ENCODE results near the gene PIGX. TPM values are rescaled to one million over a fixed set of nuclear protein-coding genes. Genes with fewer than 3 reads are reported as not detected.

Gene PIGX
- total RNA-seq, 1 donor, result 19.2 TPM

- Histone ChIP-seq H3K27ac (ENCODE audit: low read depth, low read length) (no peak overlapping the region), H2AFZ (ENCODE audit: low read length) (no peak overlapping the region), H4K20me1 (ENCODE audit: insufficient read depth, low read length) (no peaks in the 10 kb centered on the region), H3K4me1 (ENCODE audit: insufficient read depth, low read length) (peaks cover 8% of the 10 kb centered on the region), H3K4me2 (ENCODE audit: insufficient read depth, low read length) (no peak overlapping the region), H3K79me2 (ENCODE audit: insufficient read depth, low read length) (no peaks in the 10 kb centered on the region), H3K27me3 (ENCODE audit: insufficient read depth, low read length) (peaks cover 15% of the 10 kb centered on the region), H3K4me3 (ENCODE audit: insufficient read depth, low read length) (no peak overlapping the region), H3K9me3 (ENCODE audit: low read depth, low read length) (no peaks in the 10 kb centered on the region), H3K36me3 (ENCODE audit: insufficient read depth, low read length) (no peaks in the 10 kb centered on the region)
- DNase-seq (ENCODE audit: insufficient read length, low spot score, missing footprints), result no peak
- TF ChIP-seq, protein P1, sequence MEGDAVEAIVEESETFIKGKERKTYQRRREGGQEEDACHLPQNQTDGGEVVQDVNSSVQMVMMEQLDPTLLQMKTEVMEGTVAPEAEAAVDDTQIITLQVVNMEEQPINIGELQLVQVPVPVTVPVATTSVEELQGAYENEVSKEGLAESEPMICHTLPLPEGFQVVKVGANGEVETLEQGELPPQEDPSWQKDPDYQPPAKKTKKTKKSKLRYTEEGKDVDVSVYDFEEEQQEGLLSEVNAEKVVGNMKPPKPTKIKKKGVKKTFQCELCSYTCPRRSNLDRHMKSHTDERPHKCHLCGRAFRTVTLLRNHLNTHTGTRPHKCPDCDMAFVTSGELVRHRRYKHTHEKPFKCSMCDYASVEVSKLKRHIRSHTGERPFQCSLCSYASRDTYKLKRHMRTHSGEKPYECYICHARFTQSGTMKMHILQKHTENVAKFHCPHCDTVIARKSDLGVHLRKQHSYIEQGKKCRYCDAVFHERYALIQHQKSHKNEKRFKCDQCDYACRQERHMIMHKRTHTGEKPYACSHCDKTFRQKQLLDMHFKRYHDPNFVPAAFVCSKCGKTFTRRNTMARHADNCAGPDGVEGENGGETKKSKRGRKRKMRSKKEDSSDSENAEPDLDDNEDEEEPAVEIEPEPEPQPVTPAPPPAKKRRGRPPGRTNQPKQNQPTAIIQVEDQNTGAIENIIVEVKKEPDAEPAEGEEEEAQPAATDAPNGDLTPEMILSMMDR (IDR thresholded peaks at IDR 0.05; ENCODE audit: extremely low read depth, low read depth, low read length), result no peak
Observed at GRCh38 chr3:196667056-196667825, 44.9 kb upstream of the PIGX start.

GRCh38 chr3:196670339-196670738 lies 41.8 kb upstream of the PIGX start:
- Histone ChIP-seq H3K27ac (ENCODE audit: low read depth, low read length) (no peak overlapping the region), H3K4me3 (ENCODE audit: insufficient read depth, low read length) (no peak overlapping the region), H3K4me1 (ENCODE audit: insufficient read depth, low read length) (peaks cover 5% of the 10 kb centered on the region), H2AFZ (ENCODE audit: low read length) (no peak overlapping the region), H3K79me2 (ENCODE audit: insufficient read depth, low read length) (no peaks in the 10 kb centered on the region), H3K9me3 (ENCODE audit: low read depth, low read length) (no peaks in the 10 kb centered on the region), H3K27me3 (ENCODE audit: insufficient read depth, low read length) (peaks cover 11% of the 10 kb centered on the region), H3K4me2 (ENCODE audit: insufficient read depth, low read length) (no peak overlapping the region), H3K36me3 (ENCODE audit: insufficient read depth, low read length) (no peaks in the 10 kb centered on the region), H4K20me1 (ENCODE audit: insufficient read depth, low read length) (no peaks in the 10 kb centered on the region)
- TF ChIP-seq, protein P1 (IDR thresholded peaks at IDR 0.05; ENCODE audit: extremely low read depth, low read depth, low read length), result no peak
- DNase-seq (ENCODE audit: insufficient read length, low spot score, missing footprints), result peak; percentile 67

DNA sequence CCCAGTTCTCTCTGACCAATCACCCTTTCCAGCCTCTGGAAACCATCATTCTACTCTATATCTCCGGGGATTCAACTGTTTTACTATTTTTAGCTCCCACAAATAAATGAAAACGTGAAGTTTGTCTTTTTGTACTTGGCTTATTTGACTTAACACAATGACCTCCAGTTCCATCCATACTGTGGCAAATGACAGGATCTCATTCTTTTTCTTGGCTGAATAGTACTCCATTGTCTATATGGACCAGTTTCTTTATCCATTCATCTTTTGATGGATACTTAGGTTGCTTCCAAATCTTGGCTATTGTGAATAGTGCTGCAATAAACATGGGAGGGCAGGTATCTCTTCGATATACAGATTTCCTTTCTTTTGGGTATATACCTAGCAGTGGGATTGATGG lies 38.5 kb upstream of the PIGX start:
- DNase-seq (ENCODE audit: insufficient read length, low spot score, missing footprints), result no peak
- Histone ChIP-seq H3K9me3 (ENCODE audit: low read depth, low read length) (no peaks in the 10 kb centered on the region), H3K4me1 (ENCODE audit: insufficient read depth, low read length) (no peaks in the 10 kb centered on the region), H3K4me2 (ENCODE audit: insufficient read depth, low read length) (no peak overlapping the region), H3K4me3 (ENCODE audit: insufficient read depth, low read length) (no peak overlapping the region), H4K20me1 (ENCODE audit: insufficient read depth, low read length) (no peaks in the 10 kb centered on the region), H2AFZ (ENCODE audit: low read length) (no peak overlapping the region), H3K36me3 (ENCODE audit: insufficient read depth, low read length) (no peaks in the 10 kb centered on the region), H3K27ac (ENCODE audit: low read depth, low read length) (no peak overlapping the region), H3K27me3 (ENCODE audit: insufficient read depth, low read length) (peaks cover 33% of the 10 kb centered on the region), H3K79me2 (ENCODE audit: insufficient read depth, low read length) (no peaks in the 10 kb centered on the region)
- TF ChIP-seq, protein P1 (IDR thresholded peaks at IDR 0.05; ENCODE audit: extremely low read depth, low read depth, low read length), result no peak

DNA sequence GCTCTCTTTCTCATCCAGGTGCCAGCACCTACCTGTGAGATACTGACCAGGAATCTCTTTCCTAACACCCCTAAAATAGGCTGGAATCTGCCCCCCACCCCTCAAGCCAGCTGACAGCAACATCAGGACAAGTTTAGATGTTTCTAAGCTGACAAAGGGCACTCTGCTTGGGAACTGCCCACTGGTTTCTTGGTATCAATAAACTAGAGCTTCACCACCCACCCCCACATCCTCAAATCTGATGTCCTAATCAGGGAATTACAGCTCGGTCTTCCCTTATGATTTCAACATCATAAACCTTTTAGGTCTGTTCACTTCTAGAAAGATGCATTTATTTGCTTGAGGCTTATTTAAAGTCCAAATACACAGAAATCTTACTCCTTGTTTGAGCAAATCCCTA lies 34.8 kb upstream of the PIGX start:
- no peak for DNase-seq (ENCODE audit: insufficient read length, low spot score, missing footprints)
- H2AFZ ChIP-seq (ENCODE audit: low read length), result no peak overlapping the region
- H3K36me3 ChIP-seq (ENCODE audit: insufficient read depth, low read length), result no peaks in the 10 kb centered on the region
- no peak overlapping the region for H3K4me2 ChIP-seq (ENCODE audit: insufficient read depth, low read length)
- H3K4me3 ChIP-seq (ENCODE audit: insufficient read depth, low read length), result no peak overlapping the region
- no peak overlapping the region for H3K27ac ChIP-seq (ENCODE audit: low read depth, low read length)
- no peaks in the 10 kb centered on the region for H3K79me2 ChIP-seq (ENCODE audit: insufficient read depth, low read length)
- H3K4me1 ChIP-seq (ENCODE audit: insufficient read depth, low read length), result no peaks in the 10 kb centered on the region
- TF ChIP-seq, protein P1 (IDR thresholded peaks at IDR 0.05; ENCODE audit: extremely low read depth, low read depth, low read length), result no peak
- no peaks in the 10 kb centered on the region for H4K20me1 ChIP-seq (ENCODE audit: insufficient read depth, low read length)
- H3K9me3 ChIP-seq (ENCODE audit: low read depth, low read length), result no peaks in the 10 kb centered on the region
- H3K27me3 ChIP-seq (ENCODE audit: insufficient read depth, low read length), result peaks cover 44% of the 10 kb centered on the region

Data from osteoblast (primary cell).